ENCODE results near the gene SNX20.

The SNX20 gene

GRCh38 chr16:50680556-50680893, 587 bp downstream of the SNX20 start:
- H3K9me3 Mint-ChIP-seq: no peaks in the 10 kb centered on the region
- H3K4me3 Mint-ChIP-seq: peak overlapping the region; percentile 90
- no peaks in the 10 kb centered on the region for H3K27me3 Mint-ChIP-seq
- intact Hi-C loops (cut with micrococcal nuclease): loop anchor here (2.0 kb wide), 1 partner anchor 14 kb away; no protein-coding TSS in a partner anchor
- H3K27ac Mint-ChIP-seq: peak overlapping the region; percentile 90
- peaks cover 51% of the 10 kb centered on the region for H3K36me3 Mint-ChIP-seq (ENCODE audit: low read depth)
- H3K4me1 Mint-ChIP-seq (ENCODE audit: low read depth): peaks cover 73% of the 10 kb centered on the region

GRCh38 chr16:50679676-50680555, 1.2 kb downstream of the SNX20 start:
- peak overlapping the region; percentile 90 for H3K27ac Mint-ChIP-seq
- peaks cover 57% of the 10 kb centered on the region for H3K36me3 Mint-ChIP-seq (ENCODE audit: low read depth)
- no peaks in the 10 kb centered on the region for H3K27me3 Mint-ChIP-seq
- H3K9me3 Mint-ChIP-seq: no peaks in the 10 kb centered on the region
- H3K4me1 Mint-ChIP-seq (ENCODE audit: low read depth): peaks cover 66% of the 10 kb centered on the region
- intact Hi-C loops (cut with micrococcal nuclease): loop anchor here (2.0 kb wide), 1 partner anchor 15 kb away; no protein-coding TSS in a partner anchor
- peak overlapping the region; percentile 90 for H3K4me3 Mint-ChIP-seq

GRCh38 chr16:50679266-50679665, 1.8 kb downstream of the SNX20 start:
- Mint-ChIP-seq H3K27ac (peak overlapping the region; percentile 90), H3K9me3 (no peaks in the 10 kb centered on the region), H3K4me3 (peak overlapping the region; percentile 90), H3K27me3 (no peaks in the 10 kb centered on the region), H3K4me1 (ENCODE audit: low read depth) (peaks cover 60% of the 10 kb centered on the region), H3K36me3 (ENCODE audit: low read depth) (peaks cover 63% of the 10 kb centered on the region)
- intact Hi-C loops (cut with micrococcal nuclease): no loop called here

- Mint-ChIP-seq H3K36me3 (ENCODE audit: low read depth) (peaks cover 71% of the 10 kb centered on the region), H3K4me3 (peak overlapping the region; percentile 90), H3K27ac (peak overlapping the region; percentile 90), H3K4me1 (ENCODE audit: low read depth) (peaks cover 53% of the 10 kb centered on the region), H3K27me3 (no peaks in the 10 kb centered on the region), H3K9me3 (peaks cover 7% of the 10 kb centered on the region)
- intact Hi-C loops (cut with micrococcal nuclease): no loop called here
Observed at GRCh38 chr16:50678531-50678930, 2.6 kb downstream of the SNX20 start.

- Mint-ChIP-seq H3K4me3 (no peak overlapping the region), H3K9me3 (peaks cover 19% of the 10 kb centered on the region), H3K27me3 (no peaks in the 10 kb centered on the region), H3K36me3 (ENCODE audit: low read depth) (peaks cover 82% of the 10 kb centered on the region), H3K4me1 (ENCODE audit: low read depth) (peaks cover 41% of the 10 kb centered on the region), H3K27ac (peak overlapping the region; percentile 68)
- intact Hi-C loops (cut with micrococcal nuclease): no loop called here
Observed at GRCh38 chr16:50677351-50677750, 3.8 kb downstream of the SNX20 start.

- Mint-ChIP-seq H3K27me3 (no peaks in the 10 kb centered on the region), H3K4me1 (ENCODE audit: low read depth) (peaks cover 38% of the 10 kb centered on the region), H3K27ac (peak overlapping the region; percentile 68), H3K36me3 (ENCODE audit: low read depth) (peaks cover 88% of the 10 kb centered on the region), H3K4me3 (no peak overlapping the region), H3K9me3 (peaks cover 25% of the 10 kb centered on the region)
- intact Hi-C loops (cut with micrococcal nuclease): no loop called here
Observed at GRCh38 chr16:50676684-50677225, 4.4 kb downstream of the SNX20 start.

GRCh38 chr16:50675686-50676610, 5.2 kb downstream of the SNX20 start:
- intact Hi-C loops (cut with micrococcal nuclease): no loop called here
- peaks cover 39% of the 10 kb centered on the region for H3K4me1 Mint-ChIP-seq (ENCODE audit: low read depth)
- peaks cover 29% of the 10 kb centered on the region for H3K9me3 Mint-ChIP-seq
- no peak overlapping the region for H3K27ac Mint-ChIP-seq
- no peak overlapping the region for H3K4me3 Mint-ChIP-seq
- no peaks in the 10 kb centered on the region for H3K27me3 Mint-ChIP-seq
- peaks cover 97% of the 10 kb centered on the region for H3K36me3 Mint-ChIP-seq (ENCODE audit: low read depth)

- no peak overlapping the region for H3K27ac Mint-ChIP-seq
- peaks cover 29% of the 10 kb centered on the region for H3K9me3 Mint-ChIP-seq
- H3K4me1 Mint-ChIP-seq (ENCODE audit: low read depth): peaks cover 43% of the 10 kb centered on the region
- H3K36me3 Mint-ChIP-seq (ENCODE audit: low read depth): peaks cover 100% of the 10 kb centered on the region
- no peak overlapping the region for H3K4me3 Mint-ChIP-seq
- intact Hi-C loops (cut with micrococcal nuclease): no loop called here
- no peaks in the 10 kb centered on the region for H3K27me3 Mint-ChIP-seq
Observed at GRCh38 chr16:50674831-50675230, 6.3 kb downstream of the SNX20 start.

GRCh38 chr16:50673496-50674275, 7.4 kb downstream of the SNX20 start:
- Mint-ChIP-seq H3K27me3 (no peaks in the 10 kb centered on the region), H3K4me1 (ENCODE audit: low read depth) (peaks cover 32% of the 10 kb centered on the region), H3K9me3 (peaks cover 29% of the 10 kb centered on the region), H3K36me3 (ENCODE audit: low read depth) (peaks cover 100% of the 10 kb centered on the region), H3K27ac (no peak overlapping the region), H3K4me3 (no peak overlapping the region)
- intact Hi-C loops (cut with micrococcal nuclease): loop anchor here (2.0 kb wide), 1 partner anchor 133 kb away; no protein-coding TSS in a partner anchor

- intact Hi-C loops (cut with micrococcal nuclease): loop anchor here (2.0 kb wide), 2 partner anchors 75 to 135 kb away; no protein-coding TSS in a partner anchor
- Mint-ChIP-seq H3K36me3 (ENCODE audit: low read depth) (peaks cover 96% of the 10 kb centered on the region), H3K27ac (no peak overlapping the region), H3K4me3 (no peak overlapping the region), H3K4me1 (ENCODE audit: low read depth) (peaks cover 36% of the 10 kb centered on the region), H3K27me3 (no peaks in the 10 kb centered on the region), H3K9me3 (peaks cover 29% of the 10 kb centered on the region)
Observed at GRCh38 chr16:50671644-50672260, 9.4 kb downstream of the SNX20 start.

- H3K4me1 Mint-ChIP-seq (ENCODE audit: low read depth): peaks cover 39% of the 10 kb centered on the region
- intact Hi-C loops (cut with micrococcal nuclease): loop anchor here (2.0 kb wide), 1 partner anchor 76 kb away; no protein-coding TSS in a partner anchor
- H3K36me3 Mint-ChIP-seq (ENCODE audit: low read depth): peaks cover 83% of the 10 kb centered on the region
- peaks cover 29% of the 10 kb centered on the region for H3K9me3 Mint-ChIP-seq
- no peak overlapping the region for H3K4me3 Mint-ChIP-seq
- no peaks in the 10 kb centered on the region for H3K27me3 Mint-ChIP-seq
- H3K27ac Mint-ChIP-seq: no peak overlapping the region
Observed at GRCh38 chr16:50670476-50670875, 10.6 kb downstream of the SNX20 start.

GRCh38 chr16:50669741-50670140, 11.4 kb downstream of the SNX20 start:
- H3K4me3 Mint-ChIP-seq: no peak overlapping the region
- no peaks in the 10 kb centered on the region for H3K27me3 Mint-ChIP-seq
- peaks cover 80% of the 10 kb centered on the region for H3K36me3 Mint-ChIP-seq (ENCODE audit: low read depth)
- H3K27ac Mint-ChIP-seq: no peak overlapping the region
- intact Hi-C loops (cut with micrococcal nuclease): loop anchor here (2.0 to 10.0 kb wide), 5 partner anchors 77 to 647 kb away; partner anchors contain the start of genes BRD7 and NKD1
- H3K4me1 Mint-ChIP-seq (ENCODE audit: low read depth): peaks cover 46% of the 10 kb centered on the region
- H3K9me3 Mint-ChIP-seq: peaks cover 29% of the 10 kb centered on the region
